Thymus (tissue), 11 donors: ENCODE data around the gene TMEM35A. TPM values are rescaled to one million over a fixed set of nuclear protein-coding genes. Genes with fewer than 3 reads are reported as not detected.

Experiments used
- DNase-seq, 9 donors: peaks; one replicate each; pipeline ENCODE4 v3.0.0-alpha.2; 2013; ENCODE audit warnings: low spot score in 9 of 9, low read depth in 6 of 9, missing footprints in 1 of 9
- H3K27ac ChIP-seq, 2 donors: one replicate each; pipeline ENCODE4 v1.5.1; 2013; ENCODE audit warnings: control low read depth in 1 of 2, low read depth in 1 of 2, low read length in 1 of 2, mild to moderate bottlenecking in 1 of 2, moderate library complexity in 1 of 2
- H3K27me3 ChIP-seq, 2 donors: one replicate each; pipeline ENCODE4 v1.5.1; 2013; ENCODE audit warnings: low read length in 1 of 2; ENCODE audit not compliant: control insufficient read depth in 2 of 2, insufficient read depth in 1 of 2
- H3K36me3 ChIP-seq, 2 donors: one replicate each; pipeline ENCODE4 v1.5.1; 2013; ENCODE audit warnings: low read length in 1 of 2, mild to moderate bottlenecking in 1 of 2, moderate library complexity in 1 of 2; ENCODE audit not compliant: control insufficient read depth in 2 of 2, insufficient read depth in 2 of 2
- H3K4me1 ChIP-seq, 2 donors: one replicate each; pipeline ENCODE4 v1.5.1; 2013; ENCODE audit warnings: low read length in 2 of 2; ENCODE audit not compliant: control insufficient read depth in 2 of 2, insufficient read depth in 2 of 2
- H3K4me3 ChIP-seq, 2 donors: one replicate each; pipeline ENCODE4 v1.5.1; 2013; ENCODE audit warnings: low read length in 2 of 2, control low read depth in 1 of 2, mild to moderate bottlenecking in 1 of 2
- H3K9me3 ChIP-seq, 2 donors: one replicate each; pipeline ENCODE4 v1.5.1; 2013; ENCODE audit warnings: low read length in 1 of 2, mild to moderate bottlenecking in 1 of 2; ENCODE audit not compliant: control insufficient read depth in 2 of 2, insufficient read depth in 1 of 2
- WGBS: extraction: QIAGEN DNeasy Blood & Tissue Kit; methylation state at CpG from one replicate; pipeline ENCODE4 v1.1.7; 2013; 5-methylcytosine and 5-hydroxymethylcytosine counted together
- polyA plus RNA-seq: library from polyadenylated mRNA; stranded (reverse); fragments of 200-250 nt; gene quantifications from one replicate; pipeline ENCODE4 v1.2.3, GENCODE V29; 2013
- total RNA-seq: library from RNA; stranded (reverse); fragments of 120-200 nt; gene quantifications from one replicate; pipeline ENCODE4 v1.2.4, GENCODE V29; 2013
- donor health status: healthy.

TMEM35A gene
- total and polyA plus RNA-seq, 2 donors: 0.19 to 0.48 TPM

DNA sequence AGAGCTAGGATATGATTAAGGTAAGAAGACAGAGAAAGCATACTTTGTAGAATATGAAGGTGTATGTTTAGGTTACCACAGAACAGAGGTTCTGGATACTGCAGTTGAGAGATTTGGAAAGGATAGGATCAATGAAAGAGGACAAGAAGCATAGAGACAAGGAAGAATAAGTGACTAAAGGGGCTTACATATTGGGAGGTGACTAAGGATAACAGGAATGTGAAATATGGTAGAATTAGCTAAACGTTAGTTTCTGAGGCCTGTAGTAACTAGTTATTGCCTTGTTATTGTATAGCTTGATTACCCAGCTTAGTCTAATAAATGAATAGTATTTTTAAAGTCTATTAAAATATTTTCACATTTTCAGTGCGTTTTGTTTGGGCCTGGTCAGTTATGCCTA, 57.6 kb downstream of the TMEM35A start:
- no peak for DNase-seq
- H3K4me3 ChIP-seq: no peak overlapping the region
- H3K36me3 ChIP-seq: peaks cover 0 to 9% of the 10 kb centered on the region in 2 donors
- 100% methylated on average over 2 of the region's 2 CpGs for whole genome bisulfite sequencing
- no peaks in the 10 kb centered on the region for H3K9me3 ChIP-seq
- no peak overlapping the region for H3K27ac ChIP-seq
- no peaks in the 10 kb centered on the region for H3K4me1 ChIP-seq
- no peaks in the 10 kb centered on the region for H3K27me3 ChIP-seq

Other genes with a start within 250 kb of the TMEM35A start
- gene NOX1, start 204.5 kb upstream of the TMEM35A start, total RNA-seq: 0.33 TPM
- 1.4 TPM for gene NOX1, start 204.5 kb upstream of the TMEM35A start, polyA plus RNA-seq
- gene XKRX, start 150.0 kb upstream of the TMEM35A start, total RNA-seq: 0.66 TPM
- 5.5 TPM for gene XKRX, start 150.0 kb upstream of the TMEM35A start, polyA plus RNA-seq
- gene ARL13A, start 109.2 kb upstream of the TMEM35A start, total RNA-seq: not detected
- 0.02 TPM for gene ARL13A, start 109.2 kb upstream of the TMEM35A start, polyA plus RNA-seq
- 15.3 TPM for gene TRMT2B, start 26.8 kb upstream of the TMEM35A start, total RNA-seq
- 15.7 TPM for gene TRMT2B, start 26.8 kb upstream of the TMEM35A start, polyA plus RNA-seq
- 9.7 TPM for gene CENPI, start 19.3 kb downstream of the TMEM35A start, total RNA-seq
- gene CENPI, start 19.3 kb downstream of the TMEM35A start, polyA plus RNA-seq: 0.66 TPM
- gene DRP2, start 140.9 kb downstream of the TMEM35A start, total RNA-seq: 4.7 TPM
- gene DRP2, start 140.9 kb downstream of the TMEM35A start, polyA plus RNA-seq: 0.64 TPM
- gene TAF7L, start 212.5 kb downstream of the TMEM35A start, total RNA-seq: 0.19 TPM
- 0.59 TPM for gene TAF7L, start 212.5 kb downstream of the TMEM35A start, polyA plus RNA-seq